SK-N-MC (cell line): Measurements from ENCODE around the gene COL5A3.

Source experiments
- DNase-seq: peaks from one replicate; pipeline ENCODE4 v3.0.0-alpha.2; 2011; ENCODE audit warnings: low read depth, low spot score
- H3K27ac ChIP-seq: fragments of 200-600 bp; sonication (generic); 2 replicates; pipeline ENCODE4 v1.5.1; 2016; ENCODE audit warnings: mixed run types
- H3K36me3 ChIP-seq: fragments of 200-600 bp; sonication (generic); 2 replicates; pipeline ENCODE4 v1.6.1; 2017; ENCODE audit warnings: antibody characterized with exemption, low read length, mixed read lengths; ENCODE audit not compliant: insufficient read depth
- H3K4me3 ChIP-seq: fragments of 200-600 bp; sonication (generic); 2 replicates; pipeline ENCODE4 v1.5.1; 2016
- H3K9ac ChIP-seq: fragments of 200-600 bp; sonication (generic); 2 replicates; pipeline ENCODE4 v1.8.0; 2017; ENCODE audit warnings: mixed run types, mixed read lengths; ENCODE audit not compliant: insufficient read length
- H3K9me3 ChIP-seq: fragments of 200-600 bp; sonication (generic); 2 replicates; pipeline ENCODE4 v1.6.1; 2017; ENCODE audit warnings: low read depth, mild to moderate bottlenecking, antibody characterized with exemption, low read length, moderate library complexity, mixed read lengths
- EZH2 ChIP-seq: fragments of 200-600 bp; sonication (generic); IDR thresholded peaks from one replicate; pipeline ENCODE4 v1.6.1; 2017; ENCODE audit warnings: antibody characterized with exemption
- FOXP2 ChIP-seq: optimal IDR thresholded peaks from 2 replicates; pipeline ENCODE3; 2011; ENCODE audit warnings: mild to moderate bottlenecking, moderate library complexity; ENCODE audit not compliant: insufficient read depth; ENCODE audit errors: extremely low read length, control extremely low read depth
- POLR2AphosphoS5 ChIP-seq: IDR thresholded peaks from 2 replicates; pipeline ENCODE4 v1.6.1; 2012; ENCODE audit warnings: mild to moderate bottlenecking, low read depth, low read length, borderline replicate concordance

Gene COL5A3

GRCh38 chr19:10010247-10010691, at the start of gene COL5A3:
COL5A3 (minus strand) TSS chr19:10010504; CDS start chr19:10010385, 119 bp downstream.
- Histone ChIP-seq H3K9me3 (no peaks in the 10 kb centered on the region), H3K9ac (no peak within 1 kb of the TSS), H3K27ac (no peak within 1 kb of the TSS), H3K36me3 (no peaks in the 10 kb centered on the region), H3K4me3 (no peak within 1 kb of the TSS)
- DNase-seq, result no peak
- TF ChIP-seq EZH2, result no peak
- no peak for TF ChIP-seq FOXP2
- TF ChIP-seq POLR2AphosphoS5, result no peak

- no peak for DNase-seq
- Histone ChIP-seq H3K9me3 (no peaks in the 10 kb centered on the region), H3K36me3 (no peaks in the 10 kb centered on the region), H3K9ac (no peak overlapping the region), H3K27ac (no peak overlapping the region), H3K4me3 (no peak overlapping the region)
- TF ChIP-seq EZH2 (no peak), POLR2AphosphoS5 (no peak), FOXP2 (no peak)
Observed at GRCh38 chr19:10052602-10053360, 42.5 kb upstream of the COL5A3 start.

DNA sequence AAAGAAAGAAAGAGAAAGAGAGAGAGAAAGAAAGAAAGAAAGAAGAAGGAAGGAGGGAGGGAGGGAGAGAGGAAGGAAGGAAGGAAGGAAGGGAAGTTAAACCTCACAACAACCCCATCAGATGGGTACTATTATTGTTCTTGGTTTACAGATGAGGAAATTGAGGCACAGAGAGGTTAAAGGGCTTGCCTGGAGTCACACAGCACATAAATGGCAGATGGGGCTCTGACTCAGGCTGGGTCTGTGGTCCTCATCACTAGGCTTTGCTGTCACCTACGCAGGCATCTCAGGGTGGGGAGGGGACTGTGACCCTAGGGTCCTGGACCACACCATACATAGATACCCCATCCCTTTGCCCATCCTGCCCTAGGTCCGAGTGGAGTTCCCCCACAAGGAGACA, 39.3 kb upstream of the COL5A3 start:
- Histone ChIP-seq H3K9me3 (no peaks in the 10 kb centered on the region), H3K9ac (no peak overlapping the region), H3K36me3 (no peaks in the 10 kb centered on the region), H3K4me3 (no peak overlapping the region), H3K27ac (no peak overlapping the region)
- DNase-seq, result no peak
- TF ChIP-seq FOXP2, result no peak
- TF ChIP-seq EZH2, result no peak

DNA sequence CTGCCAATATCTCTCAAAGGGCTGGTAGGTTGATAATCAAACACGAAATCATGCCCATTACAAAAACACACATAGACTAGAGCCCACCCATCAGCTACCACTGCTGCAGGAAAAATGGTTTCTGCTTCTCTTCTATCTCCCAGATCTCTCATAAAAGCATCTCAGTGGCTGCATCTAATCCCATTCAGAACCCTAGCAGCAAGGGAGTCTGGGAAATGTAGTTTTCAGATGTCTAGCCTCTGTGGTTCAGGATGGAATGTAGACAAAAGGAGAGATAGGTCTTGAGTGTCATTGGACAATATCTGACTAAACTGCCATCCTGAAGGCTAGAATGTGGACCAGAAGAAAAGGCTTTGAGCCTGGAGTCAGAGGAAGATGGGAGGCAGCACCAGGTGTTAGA, 35.1 kb upstream of the COL5A3 start:
- no peak overlapping the region for H3K4me3 ChIP-seq
- no peak overlapping the region for H3K27ac ChIP-seq
- no peak for DNase-seq
- no peaks in the 10 kb centered on the region for H3K36me3 ChIP-seq
- H3K9ac ChIP-seq, result no peak overlapping the region
- TF ChIP-seq FOXP2 (no peak), EZH2 (no peak)
- H3K9me3 ChIP-seq, result no peaks in the 10 kb centered on the region

DNA sequence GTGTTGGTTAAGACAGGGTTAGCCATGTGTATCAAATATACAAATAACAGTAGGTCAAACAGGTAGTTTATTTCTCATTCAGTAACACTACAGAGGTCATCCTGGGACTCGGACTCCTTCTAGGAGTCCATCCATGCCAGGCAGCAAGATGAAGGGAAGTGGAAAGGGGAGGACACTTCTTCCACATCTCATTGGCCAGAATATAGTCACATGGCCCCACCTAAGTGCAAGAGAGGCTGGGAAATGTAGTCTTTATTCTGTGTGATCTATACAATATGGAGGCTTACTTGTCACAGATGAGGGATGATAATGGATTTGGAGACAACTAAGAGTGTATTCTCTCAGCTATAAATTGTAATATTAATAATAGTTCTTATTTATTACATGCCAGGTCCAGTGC, 34.1 kb upstream of the COL5A3 start:
- DNase-seq, result no peak
- Histone ChIP-seq H3K9ac (no peak overlapping the region), H3K27ac (no peak overlapping the region), H3K36me3 (no peaks in the 10 kb centered on the region), H3K4me3 (no peak overlapping the region), H3K9me3 (no peaks in the 10 kb centered on the region)
- TF ChIP-seq POLR2AphosphoS5 (no peak), EZH2 (no peak), FOXP2 (no peak)

DNA sequence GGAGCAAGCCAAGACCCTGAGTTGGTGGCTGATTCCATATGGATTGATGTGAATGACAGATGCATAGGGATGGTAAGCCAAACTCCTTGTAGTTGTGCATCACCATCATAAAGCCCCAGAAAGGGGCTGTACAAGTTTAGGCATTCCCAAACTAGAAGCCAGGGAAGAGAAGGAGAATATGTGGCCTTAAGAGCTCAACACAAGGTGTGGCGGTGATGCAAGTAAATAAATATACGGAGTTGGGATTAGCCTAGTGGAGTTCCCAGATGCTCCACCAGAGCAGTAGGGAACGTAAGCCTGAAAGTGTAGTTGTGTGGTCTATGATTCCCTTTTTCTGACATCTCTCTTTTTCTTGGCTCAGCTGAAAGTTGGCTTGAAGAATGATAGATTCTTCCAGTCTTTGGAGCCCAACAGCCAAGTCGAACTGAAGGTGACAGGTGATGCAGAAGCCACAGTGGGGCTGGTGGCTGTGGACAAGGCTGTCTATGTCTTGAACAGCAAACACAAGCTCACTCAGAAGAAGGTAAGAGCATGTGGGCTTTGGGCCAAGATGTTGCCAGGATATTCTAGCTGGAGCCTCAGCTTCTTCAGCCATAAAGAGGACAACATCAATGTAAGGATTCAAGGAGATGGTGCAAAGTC, 33.1 kb upstream of the COL5A3 start:
- Histone ChIP-seq H3K9ac (no peak overlapping the region), H3K4me3 (no peak overlapping the region), H3K9me3 (no peaks in the 10 kb centered on the region), H3K36me3 (no peaks in the 10 kb centered on the region), H3K27ac (no peak overlapping the region)
- TF ChIP-seq FOXP2, result no peak
- TF ChIP-seq EZH2, result no peak
- no peak for TF ChIP-seq POLR2AphosphoS5
- DNase-seq, result no peak

GRCh38 chr19:10037809-10038208, 27.5 kb upstream of the COL5A3 start:
- TF ChIP-seq FOXP2 (no peak), EZH2 (no peak), POLR2AphosphoS5 (no peak)
- Histone ChIP-seq H3K9me3 (no peaks in the 10 kb centered on the region), H3K36me3 (no peaks in the 10 kb centered on the region), H3K9ac (no peak overlapping the region), H3K4me3 (no peak overlapping the region), H3K27ac (no peak overlapping the region)
- DNase-seq, result no peak

GRCh38 chr19:10037367-10037766, 27.1 kb upstream of the COL5A3 start:
- H3K9me3 ChIP-seq, result no peaks in the 10 kb centered on the region
- H3K27ac ChIP-seq, result no peak overlapping the region
- no peak for DNase-seq
- TF ChIP-seq FOXP2 (no peak), EZH2 (no peak), POLR2AphosphoS5 (no peak)
- no peak overlapping the region for H3K4me3 ChIP-seq
- H3K9ac ChIP-seq, result no peak overlapping the region
- no peaks in the 10 kb centered on the region for H3K36me3 ChIP-seq
